KBM-7 (cell line): ENCODE results near the gene SLC35B4.
A peak's percentile ranks its signal among the peaks of the same experiment; 100 is the strongest.

Experiments used
- DNase-seq: peaks from one replicate; pipeline ENCODE4 v3.0.0-alpha.2; 2015
- in situ Hi-C: fragments of 300-500 bp; cut with MboI; formaldehyde crosslinking; loops from 2 replicates; pipeline ENCODE4 v1.14.3; 2020; ENCODE audit warnings: low sequenced_read_pairs, low pct_unique_long_range_greater_than_20kb, mixed read lengths

The SLC35B4 gene, protein sequence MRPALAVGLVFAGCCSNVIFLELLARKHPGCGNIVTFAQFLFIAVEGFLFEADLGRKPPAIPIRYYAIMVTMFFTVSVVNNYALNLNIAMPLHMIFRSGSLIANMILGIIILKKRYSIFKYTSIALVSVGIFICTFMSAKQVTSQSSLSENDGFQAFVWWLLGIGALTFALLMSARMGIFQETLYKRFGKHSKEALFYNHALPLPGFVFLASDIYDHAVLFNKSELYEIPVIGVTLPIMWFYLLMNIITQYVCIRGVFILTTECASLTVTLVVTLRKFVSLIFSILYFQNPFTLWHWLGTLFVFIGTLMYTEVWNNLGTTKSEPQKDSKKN

DNA sequence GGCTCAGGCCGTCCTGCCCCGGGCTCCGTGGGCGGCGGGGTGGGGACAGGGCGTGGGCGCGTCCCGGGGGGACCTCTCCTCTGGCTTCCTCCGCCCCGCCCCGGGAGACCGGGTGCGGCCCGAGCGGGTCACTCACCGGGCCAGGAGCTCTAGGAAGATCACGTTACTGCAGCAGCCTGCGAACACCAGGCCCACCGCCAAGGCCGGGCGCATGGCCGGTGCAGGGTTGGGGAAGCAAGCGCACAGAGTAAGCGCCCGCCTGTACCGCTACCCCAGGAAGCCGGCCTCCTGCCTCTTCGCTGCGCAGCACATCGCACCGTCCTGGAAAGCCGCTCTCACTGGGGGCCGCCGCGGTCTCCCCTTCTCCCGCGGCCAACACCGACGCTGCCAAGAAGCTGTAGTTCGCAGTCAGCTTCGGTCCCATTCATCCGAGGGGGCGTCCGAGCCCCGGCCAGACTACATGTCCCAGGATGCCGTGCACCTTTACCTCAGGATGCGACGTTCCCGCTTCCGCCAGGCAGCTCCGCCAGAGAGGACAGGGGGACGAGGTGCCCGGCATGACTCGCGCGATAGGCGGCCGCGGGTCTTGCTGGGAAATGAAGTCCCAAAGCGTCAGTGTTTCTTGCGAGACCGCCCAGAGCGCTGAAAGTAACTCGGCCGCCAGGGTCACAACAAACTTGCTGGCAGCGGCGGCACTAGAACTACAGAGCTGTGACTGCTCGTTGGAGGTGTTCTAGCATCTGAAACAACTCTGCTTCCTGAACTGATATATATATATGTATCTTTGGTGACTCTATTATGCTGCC lies at the start of gene SLC35B4:
Gene SLC35B4, minus strand, starts transcription at position 392 of the 806 bp plus-strand sequence. Its CDS starts 179 bp downstream, at position 213.
- DNase-seq, result peak; percentile 98
- in situ Hi-C loops, result no loop called here

DNA sequence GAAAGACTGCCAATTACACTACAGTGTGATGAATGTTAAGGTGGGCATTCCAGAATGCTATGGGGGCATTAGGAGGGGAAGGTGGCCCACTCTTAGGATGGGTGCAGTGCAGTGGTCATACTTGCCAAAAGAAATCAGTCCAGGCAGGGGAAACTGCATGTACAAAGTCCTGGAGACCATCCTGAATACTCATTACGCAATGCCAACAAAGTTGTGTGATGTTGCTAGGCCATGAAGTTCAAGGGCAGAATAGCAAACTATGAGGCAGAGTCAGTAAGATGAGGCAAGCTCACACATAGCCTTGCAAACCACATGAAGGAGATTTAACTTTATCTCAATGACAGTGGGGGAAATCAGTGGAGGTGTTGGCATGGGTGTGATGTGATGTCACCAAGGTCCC lies 49.8 kb upstream of the SLC35B4 start:
- in situ Hi-C loops, result no loop called here
- DNase-seq, result no peak

- in situ Hi-C loops, result no loop called here
- no peak for DNase-seq
Measured at GRCh38 chr7:134365341-134366054, 48.8 kb upstream of the SLC35B4 start.

- no peak for DNase-seq
- in situ Hi-C loops, result no loop called here
Measured at GRCh38 chr7:134364619-134365037, 47.9 kb upstream of the SLC35B4 start.

DNA sequence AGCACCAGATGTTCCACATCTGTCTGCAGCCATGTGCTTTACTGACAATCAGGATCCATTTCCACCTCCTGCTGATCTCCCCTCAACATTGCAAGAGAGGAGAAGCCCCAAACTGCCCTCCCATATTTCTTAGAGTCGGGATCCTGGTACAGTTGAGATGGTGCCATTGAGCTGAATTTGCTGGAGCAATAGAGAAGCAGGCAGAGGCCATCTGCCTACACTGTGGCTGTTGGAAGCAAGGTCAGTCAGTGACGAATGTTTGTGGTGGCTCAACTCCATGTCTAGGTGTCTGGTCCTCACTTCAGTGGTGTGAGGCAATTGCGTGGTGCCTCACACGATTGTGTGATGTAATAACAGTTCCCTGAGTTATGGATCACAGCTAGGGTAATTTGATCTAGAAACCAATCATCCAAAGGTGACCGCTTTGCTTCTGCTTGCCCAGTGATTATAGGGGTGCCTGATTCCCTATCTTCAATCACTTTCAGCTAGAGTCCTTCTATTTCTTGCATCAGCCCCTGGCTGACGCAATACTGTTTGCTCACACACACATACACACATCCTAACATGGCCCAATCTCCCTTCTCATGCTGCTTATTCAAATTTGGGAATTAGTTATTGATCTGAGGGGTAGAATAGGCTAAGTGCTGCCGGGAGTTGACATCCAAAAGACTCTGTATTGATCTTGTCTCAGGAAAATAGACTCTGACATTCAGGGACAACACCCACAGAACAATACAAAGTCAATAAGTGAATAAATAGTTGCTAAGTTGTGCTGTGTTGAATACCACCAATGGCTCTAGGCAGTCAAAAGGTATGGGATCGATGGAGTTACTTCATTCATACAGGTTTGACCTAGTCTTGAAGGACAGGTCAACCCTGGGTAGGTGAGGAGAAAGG lies 46.1 kb upstream of the SLC35B4 start:
- in situ Hi-C loops, result no loop called here
- DNase-seq, result no peak

- in situ Hi-C loops, result no loop called here
- no peak for DNase-seq
Measured at GRCh38 chr7:134359787-134360432, 43.2 kb upstream of the SLC35B4 start.

GRCh38 chr7:134357486-134357885 lies 40.8 kb upstream of the SLC35B4 start:
- DNase-seq, result no peak
- in situ Hi-C loops, result no loop called here

DNA sequence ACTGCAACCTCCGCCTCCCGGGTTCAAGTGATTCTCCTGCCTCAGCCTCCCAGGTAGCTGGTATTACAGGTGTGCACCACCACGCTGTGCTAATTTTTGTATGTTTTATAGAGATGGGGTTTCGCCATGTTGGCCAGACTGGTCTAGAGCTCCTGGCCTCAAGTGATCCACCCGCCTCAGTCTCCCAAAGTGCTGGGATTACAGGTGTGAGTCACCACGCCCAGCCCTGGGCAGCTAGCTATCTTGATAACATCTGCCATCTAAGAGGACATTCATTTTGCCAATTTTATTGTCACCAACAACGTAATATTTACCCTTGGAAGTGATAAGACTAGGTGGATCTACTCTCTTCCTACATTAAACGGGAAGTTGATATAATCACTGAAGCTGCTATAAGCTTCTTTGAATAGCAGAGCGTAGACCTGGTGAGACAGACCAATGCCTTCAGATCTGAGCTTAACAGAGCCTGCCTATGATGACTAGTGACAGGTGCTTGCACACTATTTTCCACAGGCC lies 39.7 kb upstream of the SLC35B4 start:
- no peak for DNase-seq
- in situ Hi-C loops, result no loop called here

DNA sequence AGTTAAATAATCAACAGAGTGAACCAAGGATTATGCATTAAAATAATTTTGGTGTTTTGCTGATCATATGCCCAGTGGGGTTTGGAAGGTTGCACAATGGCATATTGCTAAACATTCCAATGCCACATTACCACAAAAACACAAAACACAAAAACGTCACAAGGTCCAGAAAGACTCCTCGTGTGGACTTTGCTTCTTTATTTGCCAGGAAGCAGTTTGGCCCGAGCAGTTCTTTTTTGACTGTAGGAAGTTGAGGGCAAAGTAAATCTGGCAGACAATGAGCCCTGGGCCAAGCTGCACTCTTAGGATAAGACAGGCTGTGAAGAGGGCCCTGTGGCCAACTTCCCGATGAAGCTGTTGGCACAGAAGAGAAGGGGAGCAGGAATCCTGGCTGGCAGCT lies 39.2 kb upstream of the SLC35B4 start:
- in situ Hi-C loops, result no loop called here
- DNase-seq, result no peak

DNA sequence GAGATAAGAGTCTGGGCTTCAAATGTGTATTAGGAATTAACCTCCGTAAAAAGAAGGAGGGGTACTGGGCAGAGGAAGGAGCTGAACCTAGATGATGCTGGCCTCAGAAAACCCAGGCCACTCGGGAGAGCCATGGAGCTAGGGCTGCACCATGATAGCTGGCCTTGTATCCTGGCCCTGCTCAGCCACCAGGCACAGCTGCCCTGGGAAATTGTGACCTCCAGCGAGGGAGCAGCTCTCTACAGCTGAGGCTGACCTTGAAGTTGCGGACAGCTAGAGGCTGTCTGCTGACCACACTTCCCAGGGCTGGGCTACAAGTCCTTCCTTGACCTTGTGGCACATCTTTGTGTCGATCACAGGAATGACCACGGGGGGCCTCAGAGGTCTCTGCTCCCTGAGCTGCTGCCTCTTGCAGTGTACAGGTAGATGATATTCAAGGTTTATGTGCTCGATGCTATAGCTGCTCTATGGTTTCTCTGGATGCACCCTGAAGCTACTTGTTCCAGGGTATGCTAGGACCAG lies 38.3 kb upstream of the SLC35B4 start:
- no peak for DNase-seq
- in situ Hi-C loops, result no loop called here

GRCh38 chr7:134353411-134353810 lies 36.7 kb upstream of the SLC35B4 start:
- in situ Hi-C loops, result no loop called here

DNA sequence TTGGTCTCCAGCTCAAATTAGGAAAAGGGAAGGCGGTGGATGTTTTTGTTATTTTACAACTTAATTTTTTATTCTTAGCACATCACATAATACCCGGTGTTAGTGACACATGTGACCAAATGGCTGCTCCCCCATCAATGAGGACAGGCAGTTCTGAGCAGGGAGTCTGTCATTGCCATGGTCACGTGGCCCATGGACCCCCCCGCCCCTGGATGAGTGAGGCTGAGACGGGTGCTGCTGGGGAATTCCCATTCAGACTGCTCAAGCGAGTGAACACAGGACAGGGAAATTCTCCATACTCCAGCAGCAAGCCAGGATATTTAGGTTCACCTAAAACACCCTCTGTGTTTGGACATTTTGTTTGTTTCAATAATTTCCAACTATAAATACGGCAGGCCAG lies 34.7 kb upstream of the SLC35B4 start:
- in situ Hi-C loops, result no loop called here
- DNase-seq, result no peak

More at GRCh38 chr7:134353411-134353810, 36.7 kb upstream of the SLC35B4 start:
- DNase-seq, result no peak

DNA sequence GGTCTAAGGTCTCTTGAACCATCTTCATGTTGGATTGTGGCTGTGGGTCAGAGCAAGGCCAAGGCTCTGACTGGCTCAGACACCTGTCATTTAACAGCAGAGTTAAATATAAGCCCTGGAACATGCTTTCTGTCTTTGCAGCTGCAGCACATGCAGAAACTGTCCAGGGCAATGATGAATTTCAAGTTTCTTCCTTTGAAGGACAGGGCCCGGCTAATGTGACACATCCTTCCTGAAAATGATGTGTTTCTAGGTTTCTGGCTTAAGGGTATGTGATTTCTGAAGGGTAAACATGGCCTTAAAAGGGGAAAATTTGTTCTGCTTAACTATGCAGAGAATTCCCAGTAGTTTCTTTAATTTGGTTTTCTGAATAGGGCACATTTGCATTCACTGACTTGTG lies 34.0 kb upstream of the SLC35B4 start:
- in situ Hi-C loops, result no loop called here
- no peak for DNase-seq

GRCh38 chr7:134347567-134347966 lies 30.8 kb upstream of the SLC35B4 start:
- in situ Hi-C loops, result no loop called here
- DNase-seq, result no peak

GRCh38 chr7:134343796-134344195 lies 27.1 kb upstream of the SLC35B4 start:
- in situ Hi-C loops, result no loop called here
- DNase-seq, result no peak

GRCh38 chr7:134343136-134343535 lies 26.4 kb upstream of the SLC35B4 start:
- in situ Hi-C loops, result no loop called here
- DNase-seq, result no peak

DNA sequence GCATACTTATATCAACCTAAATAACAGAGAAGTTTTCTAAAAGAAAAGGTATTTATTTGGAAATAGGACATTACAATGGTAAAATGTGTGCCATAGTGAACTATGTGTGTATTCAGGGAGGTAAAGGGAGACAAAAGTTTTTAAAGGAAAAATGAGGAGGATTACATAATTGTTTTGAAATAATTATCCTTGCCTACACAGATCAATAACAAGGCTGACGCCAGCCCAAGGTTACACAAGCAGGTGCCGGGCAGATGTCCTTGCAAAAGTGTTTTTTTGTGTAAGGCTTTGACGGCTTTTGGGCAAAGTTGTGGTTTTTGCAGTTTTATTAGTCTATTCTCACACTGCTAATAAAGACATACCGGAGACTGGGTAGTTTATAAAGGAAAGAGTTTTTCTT lies 22.7 kb upstream of the SLC35B4 start:
- DNase-seq, result no peak
- in situ Hi-C loops, result no loop called here

- in situ Hi-C loops, result no loop called here
Measured at GRCh38 chr7:134337980-134338379, 21.2 kb upstream of the SLC35B4 start.

More at GRCh38 chr7:134337980-134338379, 21.2 kb upstream of the SLC35B4 start:
- no peak for DNase-seq
